GM19043 (cell line): Measurements from ENCODE around the gene AAGAB.

Experiments
- ATAC-seq: cut with Tn5 transposase; IDR thresholded peaks from one replicate; pipeline ENCODE4 v1.9.1; 2021; ENCODE audit warnings: low read depth; ENCODE audit not compliant: unreplicated experiment

The AAGAB gene

DNA sequence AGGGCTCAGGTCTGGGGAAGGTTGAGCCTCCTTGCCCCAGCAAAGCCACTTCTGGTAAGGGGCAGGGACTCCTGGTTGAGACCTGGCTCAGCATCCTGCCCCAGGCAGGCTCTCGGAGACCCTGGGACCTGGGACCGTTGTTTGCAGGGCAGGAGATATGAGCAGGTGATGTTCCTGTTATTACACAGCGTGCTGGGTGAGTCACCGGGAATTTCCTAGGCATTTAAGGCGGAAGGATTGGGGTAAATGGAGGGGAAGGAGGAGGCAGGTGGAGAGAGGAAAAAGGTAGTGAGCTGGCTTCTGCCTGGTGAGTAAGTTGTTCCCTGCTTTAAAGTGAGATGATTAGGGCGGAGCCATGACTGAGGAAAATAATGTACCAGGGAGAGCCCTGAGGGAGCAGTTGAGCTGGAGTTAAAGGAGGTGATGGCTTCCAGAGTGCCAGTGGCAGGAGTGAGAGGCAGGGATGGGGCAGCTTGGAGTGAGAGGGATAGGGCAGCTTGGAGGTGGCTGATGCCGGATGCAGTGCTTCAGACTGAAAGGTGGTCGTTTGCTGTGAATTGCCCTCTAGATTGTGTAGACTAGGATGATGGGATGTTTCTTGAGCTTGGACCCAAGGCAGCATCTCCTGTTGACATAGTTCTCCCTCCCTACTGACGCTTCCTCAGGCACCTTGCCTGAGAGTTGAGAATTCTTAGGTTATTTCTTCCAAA is 79.4 kb downstream of the AAGAB start:
- no peak for ATAC-seq

DNA sequence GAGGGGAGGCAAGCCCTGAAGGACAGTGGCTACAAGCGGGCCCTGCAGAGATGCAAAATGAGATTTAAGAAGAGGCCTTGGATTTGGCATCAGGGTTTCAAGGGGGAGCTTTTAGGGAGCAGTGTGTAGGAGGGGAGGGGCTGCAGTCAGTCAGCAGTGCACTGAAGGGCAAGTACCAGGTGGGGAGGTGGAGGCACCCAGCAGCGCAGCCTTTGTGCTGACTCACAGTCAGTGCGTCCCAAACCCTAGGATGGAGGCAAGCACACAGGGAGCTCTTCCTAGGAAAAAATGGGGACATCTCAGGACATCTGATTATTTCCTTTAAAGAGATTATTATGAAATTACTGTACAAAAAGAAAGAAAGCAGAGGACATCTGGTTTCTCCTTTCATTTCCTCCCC is 80.0 kb downstream of the AAGAB start:
- no peak for ATAC-seq

- ATAC-seq: no peak
Observed at GRCh38 chr15:67173786-67174185, 80.7 kb downstream of the AAGAB start.

DNA sequence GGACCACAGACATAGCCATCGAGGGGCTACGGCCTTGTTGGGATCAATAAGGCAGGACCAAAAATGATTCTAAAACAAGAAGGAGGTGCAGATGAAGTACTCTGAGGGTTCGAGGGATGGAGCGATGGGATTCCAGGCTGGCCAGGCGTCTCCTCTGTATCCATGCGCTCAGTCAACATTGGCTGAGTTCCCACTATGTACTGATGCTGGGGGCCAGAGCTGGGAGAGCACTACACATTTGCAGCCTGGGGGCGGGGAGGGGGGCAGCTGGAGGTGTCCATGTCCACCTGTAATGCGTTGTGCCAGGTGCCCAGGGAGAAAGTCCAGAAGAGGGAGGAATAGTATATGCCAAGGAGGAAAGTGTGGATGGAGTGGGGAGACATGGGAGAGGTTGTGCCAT is 81.5 kb downstream of the AAGAB start:
- ATAC-seq: no peak

GRCh38 chr15:67172172-67172571 is 82.3 kb downstream of the AAGAB start:
- no peak for ATAC-seq

GRCh38 chr15:67171471-67171870 is 83.0 kb downstream of the AAGAB start:
- no peak for ATAC-seq

- ATAC-seq: no peak
Observed at GRCh38 chr15:67170143-67170925, 84.1 kb downstream of the AAGAB start.

GRCh38 chr15:67168694-67169093 is 85.8 kb downstream of the AAGAB start:
- ATAC-seq: no peak

DNA sequence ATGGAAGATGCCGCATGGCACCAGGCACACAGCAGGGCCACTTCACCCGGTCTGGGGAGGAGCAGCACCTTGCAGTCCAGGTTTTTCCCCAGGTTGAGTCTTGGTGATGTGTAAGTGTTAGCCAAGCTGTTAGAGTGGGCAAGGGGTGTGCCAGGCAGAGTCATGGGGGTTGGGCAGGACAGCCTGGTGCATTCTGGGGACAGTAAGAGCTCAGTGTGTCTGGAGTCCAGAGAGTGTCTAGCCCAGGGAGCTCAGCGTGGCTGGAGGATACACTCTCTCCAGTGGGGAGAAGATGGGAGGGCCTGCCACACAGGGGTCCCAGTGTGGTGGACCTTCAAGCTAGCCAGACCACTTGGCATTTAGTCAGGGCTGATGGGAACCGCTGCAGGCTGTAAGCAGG is 87.4 kb downstream of the AAGAB start:
- no peak for ATAC-seq

GRCh38 chr15:67166280-67167009 is 88.0 kb downstream of the AAGAB start:
- ATAC-seq: no peak

GRCh38 chr15:67165254-67166253 is 88.9 kb downstream of the AAGAB start:
- ATAC-seq: no peak

GRCh38 chr15:67164811-67165253 is 89.6 kb downstream of the AAGAB start:
- no peak for ATAC-seq

DNA sequence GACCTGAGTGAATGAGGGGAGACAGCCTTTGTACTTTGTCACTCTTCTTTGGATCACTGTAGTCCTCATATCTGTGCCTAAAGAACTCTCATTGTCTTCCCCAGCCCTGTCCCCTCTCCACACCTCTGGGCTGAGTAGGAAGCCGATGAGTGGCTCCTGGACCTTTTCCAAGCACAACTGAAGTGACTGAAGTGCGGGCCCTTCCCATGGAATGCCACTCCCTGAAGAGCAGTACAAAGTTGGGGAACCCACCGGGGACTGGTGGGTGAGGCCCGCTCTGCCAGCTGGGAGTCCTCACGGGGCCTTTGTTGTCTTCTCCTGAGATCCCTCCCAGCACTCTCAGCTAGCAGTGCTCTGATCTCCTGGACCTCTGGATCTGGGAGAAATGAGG is 90.1 kb downstream of the AAGAB start:
- ATAC-seq: no peak

DNA sequence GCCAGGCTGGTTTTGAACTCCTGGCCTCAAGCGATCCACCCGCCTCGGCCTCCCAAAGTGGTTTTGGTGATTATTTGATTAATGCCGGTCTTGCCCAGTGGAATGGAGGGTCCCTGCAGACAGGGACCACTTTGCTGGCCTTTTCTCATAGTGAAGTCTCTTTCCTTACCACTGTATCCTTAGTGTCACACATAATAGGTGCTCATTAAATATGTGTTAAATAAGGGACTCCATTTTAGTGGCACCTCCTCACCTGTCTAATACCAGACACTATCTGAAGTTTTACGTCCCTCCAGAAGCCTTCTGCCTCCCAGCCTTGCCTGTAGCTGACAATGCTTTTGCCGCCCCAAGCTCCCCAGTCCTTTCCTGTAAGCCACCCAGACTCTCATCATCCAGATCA is 91.3 kb downstream of the AAGAB start:
- no peak for ATAC-seq

DNA sequence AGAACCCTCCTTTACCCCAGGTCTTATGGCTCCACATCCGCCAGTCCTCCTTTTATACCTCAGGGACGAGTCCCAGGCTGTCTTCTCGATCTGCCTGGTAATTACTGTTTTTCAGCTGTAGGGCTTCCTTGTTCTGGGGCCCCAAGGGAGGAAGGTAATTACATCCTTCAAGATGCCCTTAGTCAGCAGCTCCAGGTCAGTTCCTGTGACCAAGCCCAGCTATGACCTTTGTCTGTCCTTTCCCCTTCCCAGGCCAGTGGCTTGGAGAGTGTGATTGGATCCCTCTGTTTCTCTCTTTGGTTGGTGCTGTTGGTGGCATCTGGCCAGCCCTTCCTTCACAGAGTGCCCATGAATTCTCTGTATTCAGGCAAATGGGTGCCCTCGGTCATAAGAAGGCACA is 92.6 kb downstream of the AAGAB start:
- ATAC-seq: no peak

GRCh38 chr15:67161412-67161811 is 93.0 kb downstream of the AAGAB start:
- no peak for ATAC-seq

DNA sequence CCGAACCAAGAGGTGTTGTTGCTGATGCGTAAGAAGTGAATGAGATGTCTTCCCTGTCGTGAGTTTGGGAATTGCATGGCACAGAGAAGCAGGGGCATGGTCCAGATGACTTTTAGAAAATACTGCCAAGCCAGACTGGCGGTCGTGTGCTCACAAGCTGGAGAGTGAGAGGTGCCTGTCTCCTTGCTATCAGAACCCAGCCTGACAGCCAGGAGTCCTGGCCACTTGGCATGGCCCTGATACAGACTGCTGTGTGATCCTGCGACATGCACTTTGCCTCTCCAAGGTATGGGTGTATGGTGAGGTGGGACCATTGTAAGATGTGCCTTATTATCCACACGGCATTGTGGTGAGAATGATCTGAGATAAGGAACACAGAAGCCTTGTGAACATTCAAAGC is 96.1 kb downstream of the AAGAB start:
- ATAC-seq: no peak

DNA sequence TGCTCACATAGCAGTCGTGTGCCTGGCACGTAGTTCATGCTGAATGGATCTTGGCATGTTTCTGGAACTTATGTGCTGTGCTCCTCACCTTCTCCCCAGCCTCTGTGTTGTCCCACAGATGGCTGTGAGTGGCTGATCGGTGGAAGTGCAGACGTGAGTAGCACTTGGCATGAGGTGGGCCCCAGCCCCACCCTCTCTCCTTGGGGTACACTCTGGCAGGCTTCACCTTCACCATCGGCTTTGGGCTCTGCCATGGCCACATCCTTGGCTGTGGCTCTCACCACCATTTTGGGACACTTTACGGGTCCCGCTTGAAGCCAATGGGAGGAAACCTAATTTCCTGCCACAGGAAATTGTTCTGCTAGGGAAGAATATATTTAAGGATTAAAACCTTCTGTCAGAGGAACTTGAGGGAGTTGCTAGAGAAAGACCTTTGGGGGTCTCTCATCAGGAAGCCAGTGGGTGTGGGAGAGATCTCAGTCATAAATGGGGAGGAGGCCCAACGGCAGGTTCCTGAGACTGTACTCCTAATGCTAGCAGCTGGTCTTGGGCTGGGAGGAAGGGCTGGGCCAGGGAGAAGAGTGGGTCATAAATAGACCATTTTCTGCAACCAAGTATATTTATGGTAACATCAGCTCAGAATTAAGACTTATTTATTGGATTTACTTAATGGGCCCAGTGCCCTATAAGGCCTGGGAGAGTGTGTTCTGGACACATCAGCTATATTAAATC is 96.8 kb downstream of the AAGAB start:
- no peak for ATAC-seq

DNA sequence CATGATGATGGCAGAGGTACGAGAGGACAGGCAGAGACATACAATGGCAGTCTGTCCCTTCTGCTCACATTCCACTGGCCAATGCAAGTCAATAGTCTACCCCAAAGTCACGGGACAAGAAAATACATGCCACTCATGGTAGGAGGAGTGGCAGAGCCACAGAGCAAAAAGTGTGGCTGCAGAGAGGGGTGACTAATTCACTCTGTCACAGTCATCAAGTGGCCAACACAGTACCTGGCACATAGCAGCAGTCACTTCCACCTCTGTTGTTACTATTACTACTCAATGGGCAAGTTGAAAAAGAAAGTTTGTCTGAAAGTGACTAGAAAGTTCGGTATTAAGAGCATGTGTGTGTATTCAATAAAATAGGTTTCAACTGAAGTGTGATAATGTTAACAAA is 97.6 kb downstream of the AAGAB start:
- no peak for ATAC-seq

GRCh38 chr15:67156426-67156825 is 98.0 kb downstream of the AAGAB start:
- ATAC-seq: no peak
